ENCODE results near the gene TMEM39A.

Gene TMEM39A

GRCh38 chr3:119401069-119401468 is 62.3 kb downstream of the TMEM39A start:
- no peak for DNase-seq (ENCODE audit: low read depth in 1 of 2, low spot score in 1 of 2)

- no peak for DNase-seq (ENCODE audit: low read depth in 1 of 2, low spot score in 1 of 2)
These were observed 62.9 kb downstream of the TMEM39A start for GRCh38 chr3:119400466-119400865.

GRCh38 chr3:119396870-119397269 is 66.5 kb downstream of the TMEM39A start:
- DNase-seq (ENCODE audit: low read depth in 1 of 2, low spot score in 1 of 2): no peak

- no peak for DNase-seq (ENCODE audit: low read depth in 1 of 2, low spot score in 1 of 2)
These were observed 67.5 kb downstream of the TMEM39A start for GRCh38 chr3:119395923-119396358.

GRCh38 chr3:119388577-119388976 is 74.8 kb downstream of the TMEM39A start:
- no peak for DNase-seq (ENCODE audit: low read depth in 1 of 2, low spot score in 1 of 2)

- no peak for DNase-seq (ENCODE audit: low read depth in 1 of 2, low spot score in 1 of 2)
These were observed 81.3 kb downstream of the TMEM39A start for GRCh38 chr3:119382134-119382533.

- DNase-seq (ENCODE audit: low read depth in 1 of 2, low spot score in 1 of 2): no peak
These were observed 82.7 kb downstream of the TMEM39A start for GRCh38 chr3:119380697-119381096.

All from stimulated activated CD4-positive, alpha-beta T cell treated with anti-CD3 and anti-CD28 coated beads, Interleukin-15, amount 100 ng/mL, for 1 hour (primary cell).